Measurements from ENCODE around the gene FN1.
"Not testable (repeated sequence)": the region's sequence is repeated elsewhere in the genome, so short reads cannot be mapped to it uniquely, and the experiment has no call there.

Gene FN1

DNA sequence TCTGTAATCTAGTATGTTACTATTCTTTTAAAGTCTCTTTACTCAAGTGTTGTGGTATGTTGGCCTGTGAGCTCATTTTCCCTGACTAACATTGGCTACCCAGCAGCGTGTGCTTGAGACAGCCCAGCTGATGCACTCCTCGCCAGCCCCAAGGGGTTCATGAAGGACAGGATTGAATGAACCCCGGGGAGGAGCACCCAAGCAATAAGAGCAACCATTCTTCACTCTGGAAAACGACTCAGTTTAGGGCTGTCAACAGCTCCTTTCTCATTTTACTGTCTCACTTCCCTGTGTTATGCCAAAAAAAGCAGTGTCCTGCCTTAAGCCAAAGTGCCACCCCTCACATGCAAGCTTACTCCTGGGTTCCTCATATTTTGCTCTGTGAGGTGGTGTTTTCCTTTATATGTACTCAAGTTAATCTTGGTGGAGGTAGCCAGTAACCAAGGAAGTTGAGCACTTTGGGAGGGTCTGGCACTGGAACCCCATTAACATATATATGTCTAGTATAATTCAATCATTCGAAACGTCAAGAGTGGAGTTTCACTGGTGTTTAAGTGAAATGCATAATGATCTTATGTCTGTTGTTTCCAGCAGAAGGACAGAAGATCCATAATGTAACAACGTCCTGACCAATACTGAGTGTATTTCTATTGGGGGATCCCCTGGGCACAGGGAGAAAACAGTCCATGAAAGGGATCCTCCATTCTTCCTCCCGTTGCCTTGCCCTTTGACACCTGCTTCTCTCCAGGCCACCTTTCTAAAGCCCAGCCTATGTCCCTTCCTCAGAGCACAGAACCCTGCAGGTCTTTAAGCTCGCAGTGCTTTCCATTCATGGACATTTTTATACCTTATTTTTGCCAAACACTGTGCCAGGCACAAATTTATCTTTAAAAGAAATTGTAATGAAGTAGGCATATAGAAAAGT is 80.8 kb downstream of the FN1 start:
- no peak for DNase-seq (ENCODE audit: low read depth in 1 of 2, low spot score in 1 of 2)

DNA sequence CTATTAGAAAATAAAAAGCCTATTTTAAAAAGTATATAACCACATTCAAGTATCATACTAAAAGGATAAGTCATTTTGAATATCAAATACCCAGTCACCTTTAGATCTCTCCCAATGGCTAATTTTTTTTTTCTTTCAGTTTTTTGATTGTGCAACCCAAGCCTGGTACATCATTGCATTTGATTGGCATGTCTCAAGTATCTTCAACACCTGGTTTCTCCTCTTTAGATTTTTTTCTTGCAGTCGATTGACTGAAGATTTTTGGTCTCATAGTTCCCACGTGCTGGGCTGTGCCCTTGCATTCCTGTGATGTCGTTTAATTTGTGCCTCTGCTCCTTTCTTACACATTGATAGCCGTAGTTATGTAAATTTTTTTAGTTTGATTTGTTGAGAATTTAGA is 83.3 kb downstream of the FN1 start:
- DNase-seq (ENCODE audit: low read depth in 1 of 2, low spot score in 1 of 2), result no peak

DNA sequence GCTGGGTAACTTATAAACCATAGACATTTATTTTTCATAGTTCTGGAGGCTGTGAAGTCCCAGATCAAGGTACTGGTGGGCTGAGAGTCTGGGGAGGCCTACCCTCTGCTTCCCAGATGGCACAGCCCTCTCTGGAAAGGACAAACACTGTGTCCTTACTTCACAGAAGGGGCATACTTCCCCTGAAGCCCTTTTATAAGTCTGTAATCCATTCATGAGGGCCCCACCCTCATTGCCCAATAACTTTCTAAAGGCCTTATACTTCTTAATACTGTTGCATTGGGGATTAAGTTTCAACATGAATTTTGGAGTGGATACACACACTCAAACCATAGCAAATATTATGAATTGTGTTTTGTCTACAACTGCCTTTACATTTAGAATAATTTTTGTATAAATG is 88.0 kb downstream of the FN1 start:
- DNase-seq (ENCODE audit: low read depth in 1 of 2, low spot score in 1 of 2), result no peak

DNA sequence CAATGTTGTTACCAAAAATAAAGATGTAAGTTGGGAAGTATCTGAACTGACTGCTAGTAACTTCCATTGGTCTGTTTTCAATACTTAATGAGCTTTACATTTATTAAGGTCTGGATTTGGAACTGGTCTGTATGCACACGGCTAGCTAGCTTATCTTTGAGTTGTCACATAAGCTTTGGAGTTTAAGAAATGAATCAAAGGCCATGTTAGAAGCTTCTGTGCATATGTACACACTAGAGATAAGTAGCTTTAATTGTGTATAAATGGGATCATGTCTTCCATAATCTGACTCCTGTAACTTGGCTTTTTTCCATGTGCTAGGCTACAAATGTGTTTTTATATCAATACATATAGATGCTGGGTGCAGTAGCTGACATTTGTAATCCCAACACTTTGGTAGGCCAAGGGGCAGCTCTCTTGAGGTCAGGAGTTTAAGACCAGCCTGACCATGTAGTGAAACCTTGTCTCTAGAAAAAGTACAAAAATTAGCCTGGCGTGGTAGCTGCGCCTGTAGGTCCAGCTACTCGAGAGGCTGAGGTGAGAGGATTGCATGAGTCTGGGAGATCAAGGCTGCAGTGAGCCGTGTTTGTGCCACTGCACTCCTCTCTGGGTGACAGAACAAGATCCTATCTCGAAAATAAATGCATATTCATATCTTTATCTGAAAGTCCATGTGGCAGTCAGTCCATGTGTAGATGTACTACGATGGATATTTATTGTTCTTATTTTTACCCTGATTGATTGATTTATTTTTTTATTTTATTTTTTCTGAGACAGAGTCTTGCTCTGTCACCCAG is 96.8 kb downstream of the FN1 start:
- no peak for DNase-seq (ENCODE audit: low read depth in 1 of 2, low spot score in 1 of 2)

DNA sequence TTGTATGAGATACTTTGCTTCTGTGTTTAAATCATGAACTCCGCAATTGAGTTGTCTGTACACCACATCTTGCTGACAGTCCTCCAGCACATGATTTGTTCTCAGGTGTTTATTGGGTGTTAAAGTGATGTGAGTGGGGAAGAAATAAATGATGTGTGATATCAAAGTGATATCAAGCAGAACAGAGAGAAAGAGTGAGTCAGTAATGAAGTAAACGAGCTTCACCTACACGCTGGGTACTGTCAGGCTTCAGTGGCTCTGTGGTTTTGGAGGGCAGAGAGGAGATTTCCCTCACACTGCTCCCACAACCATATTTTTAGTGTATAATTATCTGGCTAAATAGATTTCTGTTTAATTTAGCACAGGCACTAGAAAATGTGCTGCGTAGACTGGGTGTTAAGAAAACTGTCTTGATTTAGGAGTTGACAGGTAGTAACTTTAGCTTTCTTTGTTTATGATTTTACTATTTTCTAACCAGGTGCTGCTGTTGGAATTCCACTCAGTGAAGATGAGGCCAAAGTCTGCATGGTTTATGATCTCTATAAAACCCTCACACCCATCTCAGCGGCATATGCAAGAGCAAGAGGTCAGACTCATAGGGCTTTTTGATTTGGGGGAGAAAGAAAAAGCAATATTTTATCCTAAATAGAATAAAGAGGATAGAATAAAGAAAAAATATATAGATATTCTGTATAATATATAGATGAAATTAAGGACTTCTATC is 102.8 kb downstream of the FN1 start:
- DNase-seq (ENCODE audit: low read depth in 1 of 2, low spot score in 1 of 2), result no peak

DNA sequence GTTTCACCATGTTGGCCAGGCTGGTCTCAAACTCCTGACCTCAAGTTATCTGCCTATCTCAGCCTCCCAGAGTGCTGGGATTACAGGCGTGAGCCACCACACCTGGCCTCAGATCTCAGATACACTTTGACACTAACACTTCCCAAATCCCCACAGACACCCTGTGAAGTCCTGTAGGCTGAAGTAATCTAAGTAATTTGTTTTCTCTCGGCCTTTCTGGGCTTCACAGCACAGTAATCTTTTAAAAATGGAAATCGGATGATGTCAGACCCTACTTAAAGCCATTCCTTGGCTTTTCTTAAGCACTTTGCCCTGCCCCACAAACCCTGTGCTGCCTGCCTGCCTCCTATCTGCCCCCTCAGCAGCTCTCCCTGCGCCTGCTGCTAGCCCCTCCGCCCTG is 107.8 kb downstream of the FN1 start:
- no peak for DNase-seq (ENCODE audit: low read depth in 1 of 2, low spot score in 1 of 2)

DNA sequence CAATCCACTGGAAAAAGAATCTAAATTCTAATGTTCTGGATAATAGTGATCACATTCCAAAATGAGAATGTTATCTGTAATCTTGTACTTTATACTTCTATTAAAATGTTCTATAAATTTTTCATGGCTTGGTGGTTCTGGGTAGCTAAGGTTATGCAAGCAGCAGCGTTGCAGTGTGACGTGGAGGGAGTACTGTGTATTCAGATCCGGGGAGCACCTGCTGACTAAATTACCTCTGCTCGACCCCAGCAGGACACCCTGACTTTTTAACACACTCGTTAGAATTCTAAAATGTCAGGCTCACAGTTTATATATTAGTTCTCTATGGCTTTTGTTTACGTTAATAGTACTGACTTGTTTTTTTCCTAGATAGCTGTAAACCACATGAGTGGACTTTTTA is 111.1 kb downstream of the FN1 start:
- DNase-seq (ENCODE audit: low read depth in 1 of 2, low spot score in 1 of 2), result no peak

DNA sequence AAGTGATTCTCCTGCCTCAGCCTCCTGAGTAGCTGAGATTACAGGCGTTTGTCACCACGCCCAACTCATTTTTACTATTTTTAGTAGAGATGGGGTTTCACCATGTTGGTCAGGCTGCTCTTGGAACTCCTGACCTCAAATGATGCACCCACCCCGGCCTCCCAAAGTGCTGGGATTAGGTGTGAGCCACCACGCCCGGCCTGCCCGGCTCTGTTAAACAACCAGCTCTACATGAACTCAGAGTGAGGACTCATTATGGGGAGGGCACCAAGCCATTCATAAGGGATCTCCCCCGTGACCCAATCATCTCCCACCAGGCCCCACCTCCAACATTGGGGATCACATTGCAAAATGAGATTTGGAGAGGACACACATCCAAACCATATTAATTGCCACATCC is 115.2 kb downstream of the FN1 start:
- no peak for DNase-seq (ENCODE audit: low read depth in 1 of 2, low spot score in 1 of 2)

DNA sequence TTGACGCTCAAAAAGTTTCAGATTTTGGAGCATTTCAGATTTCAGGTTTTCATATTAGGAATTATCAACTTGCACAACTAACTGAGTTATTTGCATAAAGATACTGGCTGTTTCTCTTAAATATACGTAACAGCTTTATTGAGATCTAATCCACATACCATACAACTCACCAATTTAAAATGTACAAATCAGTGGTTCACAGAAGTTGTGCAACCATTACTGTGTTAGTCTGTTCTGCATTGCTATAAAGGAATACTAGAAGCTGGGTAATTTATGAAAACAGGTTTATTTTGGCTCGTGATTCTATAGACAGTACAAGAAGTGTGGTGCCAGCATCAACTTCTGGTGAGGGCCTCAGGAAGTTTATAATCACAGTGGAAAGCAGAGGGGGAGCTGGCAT is 115.8 kb downstream of the FN1 start:
- no peak for DNase-seq (ENCODE audit: low read depth in 1 of 2, low spot score in 1 of 2)

DNA sequence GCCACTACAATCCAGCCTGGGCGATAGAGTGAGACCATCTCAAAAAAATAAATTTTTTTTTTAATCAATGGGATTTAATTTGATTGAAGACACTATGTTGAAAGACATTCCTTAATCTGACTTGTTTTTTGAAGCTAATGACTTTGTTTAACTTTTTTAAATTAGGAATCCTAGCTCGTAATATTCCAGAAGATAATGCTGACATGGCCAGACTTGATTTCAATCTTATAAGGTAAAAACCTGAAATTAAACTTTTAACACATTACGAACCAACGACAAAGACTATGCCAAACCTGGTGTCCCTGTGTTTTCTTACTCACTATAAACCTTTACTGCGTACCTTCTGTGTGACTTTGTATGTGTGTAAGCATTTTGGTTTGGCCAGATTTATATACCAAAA is 116.4 kb downstream of the FN1 start:
- no peak for DNase-seq (ENCODE audit: low read depth in 1 of 2, low spot score in 1 of 2)

DNA sequence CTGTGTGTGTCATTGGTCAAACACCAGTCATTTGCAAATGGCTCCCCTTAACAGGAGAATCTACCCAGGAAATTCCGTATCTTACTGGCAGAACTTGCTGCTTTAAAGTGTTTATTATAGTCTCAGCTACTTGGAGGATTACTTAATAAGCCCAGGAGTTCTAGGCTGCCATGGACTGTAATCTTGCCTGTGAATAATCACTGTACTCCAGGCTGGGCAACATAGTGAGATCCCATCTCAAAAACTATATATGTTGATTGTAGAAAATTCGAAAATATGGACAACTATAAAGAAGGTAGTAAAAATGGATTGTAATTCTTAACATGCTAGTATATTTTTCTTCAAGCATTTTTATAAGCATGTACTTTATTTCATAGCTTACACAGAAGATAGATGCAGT is 119.5 kb downstream of the FN1 start:
- no peak for DNase-seq (ENCODE audit: low read depth in 1 of 2, low spot score in 1 of 2)

DNA sequence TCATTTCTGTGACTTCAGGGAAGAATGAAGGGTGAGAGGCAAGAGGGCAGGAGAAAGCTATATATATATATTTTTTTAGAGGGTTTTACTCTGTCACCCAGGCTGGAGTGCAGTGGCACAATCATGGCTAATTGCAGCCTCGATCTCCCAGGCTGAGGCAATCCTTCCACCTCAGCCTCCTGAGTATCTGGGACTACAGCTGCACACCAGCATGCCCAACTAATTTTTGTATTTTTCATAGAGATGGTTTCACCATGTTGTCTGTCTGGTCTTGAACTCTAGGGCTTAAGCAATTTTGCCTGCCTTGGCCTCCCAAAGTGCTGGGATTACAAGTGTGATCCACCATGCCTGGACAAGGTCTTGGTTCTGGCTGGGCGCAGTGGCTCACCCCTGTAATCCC is 120.6 kb downstream of the FN1 start:
- DNase-seq (ENCODE audit: low read depth in 1 of 2, low spot score in 1 of 2), result no peak

DNA sequence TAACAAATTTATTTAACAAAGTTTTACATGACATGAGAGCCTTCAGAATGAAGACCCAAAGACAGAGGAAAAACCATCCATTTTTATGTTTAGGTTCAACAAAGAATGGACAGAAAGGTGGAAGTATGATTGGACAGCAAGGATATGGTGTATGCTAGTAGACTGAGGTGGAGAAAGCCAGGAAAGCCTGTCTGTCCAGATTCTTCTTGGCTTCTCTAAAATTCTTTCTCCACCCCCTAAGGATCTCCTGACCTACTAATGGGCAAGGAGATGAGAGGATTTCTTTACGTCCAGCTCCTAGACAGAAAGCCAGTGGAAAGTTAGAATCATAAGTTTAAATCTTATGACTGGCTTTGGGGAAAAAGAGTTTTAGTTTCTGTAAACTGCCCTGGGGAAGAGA is 121.0 kb downstream of the FN1 start:
- no peak for DNase-seq (ENCODE audit: low read depth in 1 of 2, low spot score in 1 of 2)

DNA sequence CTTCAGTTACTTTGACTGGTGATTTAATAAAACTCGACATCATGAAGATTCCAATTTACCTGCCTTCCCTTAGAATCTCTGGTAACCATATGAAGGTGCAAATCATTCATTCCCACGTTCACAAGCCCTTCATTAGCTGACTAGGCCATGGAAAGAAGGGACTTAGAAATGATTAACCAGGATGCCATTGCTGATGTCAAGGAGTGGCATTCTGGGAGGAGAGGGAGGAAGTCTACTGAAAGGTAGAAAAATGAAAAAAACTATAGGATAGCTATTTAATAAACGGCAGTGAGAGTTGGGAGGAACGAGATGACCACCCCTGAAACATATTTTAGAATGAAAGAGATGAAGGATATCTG is 122.6 kb downstream of the FN1 start:
- DNase-seq (ENCODE audit: low read depth in 1 of 2, low spot score in 1 of 2), result no peak

DNA sequence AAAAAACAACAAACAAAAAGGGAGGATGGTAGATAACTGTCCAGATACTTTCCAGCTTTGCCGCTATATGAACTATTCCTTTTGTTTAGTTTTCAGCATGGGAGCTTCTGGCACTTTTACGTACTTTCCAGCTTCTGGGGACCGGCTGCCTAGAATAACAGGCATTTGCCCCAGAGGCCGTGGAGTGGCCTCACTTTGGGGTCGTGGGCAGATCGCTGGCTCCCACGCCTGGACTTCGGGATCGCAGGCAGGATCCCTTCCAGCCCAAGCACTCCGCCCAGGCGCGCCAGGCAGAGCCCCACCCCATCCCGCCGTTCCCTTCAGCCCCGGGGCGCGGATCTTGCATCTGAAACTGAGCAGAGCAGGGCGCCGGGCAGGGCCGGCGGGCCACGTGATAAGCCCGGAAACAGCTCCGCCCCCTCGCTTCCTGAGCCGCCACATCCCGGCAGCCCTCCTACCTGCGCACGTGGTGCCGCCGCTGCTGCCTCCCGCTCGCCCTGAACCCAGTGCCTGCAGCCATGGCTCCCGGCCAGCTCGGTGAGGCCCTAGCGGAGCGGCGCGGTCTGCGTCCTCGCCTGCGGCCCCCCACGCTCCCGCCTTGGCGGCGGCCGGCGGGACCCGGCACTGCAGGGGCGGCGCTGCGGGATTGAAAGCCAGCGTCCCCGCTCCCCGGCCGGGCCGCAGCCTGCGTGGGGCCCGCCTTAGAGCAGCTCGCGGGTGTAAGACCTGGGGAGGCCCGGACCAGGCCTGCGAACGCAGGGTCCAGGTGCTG is 124.1 kb downstream of the FN1 start, which contains the start of gene ATIC:
Gene ATIC, plus strand, starts transcription at position 435 of the 772 bp plus-strand sequence. Its CDS starts 84 bp downstream, at position 519.
- DNase-seq (ENCODE audit: low read depth in 1 of 2, low spot score in 1 of 2), result peak; percentile 78 to 80

DNA sequence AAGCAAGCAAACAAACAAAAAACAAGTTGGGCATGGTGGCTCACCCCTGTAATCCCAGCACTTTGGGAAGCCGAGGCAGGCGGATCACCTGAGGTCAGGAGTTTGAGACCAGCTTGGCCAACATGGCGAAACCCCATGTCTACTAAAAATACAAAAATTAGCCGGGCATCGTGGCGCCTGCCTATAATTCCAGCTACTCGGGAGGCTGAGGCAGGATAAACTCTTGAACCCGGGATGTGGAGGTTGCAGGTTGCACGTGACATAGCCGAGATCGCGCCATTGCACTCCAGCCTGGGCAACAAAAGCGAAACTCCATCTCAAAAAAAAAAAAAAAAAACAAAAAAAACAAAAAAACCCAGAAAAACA is 124.6 kb downstream of the FN1 start:
- not testable (repeated sequence) for DNase-seq (ENCODE audit: low read depth in 1 of 2, low spot score in 1 of 2)
